GM10248 (cell line): ENCODE measurements around the gene COX5A.

Experiments used
- CTCF ChIA-PET: fragments of 300-600 bp; sonication (Branson Sonifier 250); formaldehyde crosslinking; extraction: SDS; loops from one replicate; lab custom pipeline; 2021; ENCODE audit warnings: antibody characterized with exemption; lab: Yijun Ruan, JAX
- POLR2A ChIA-PET: fragments of 350-650 bp; sonication (Branson Sonifier 250); formaldehyde crosslinking; extraction: SDS; loops from one replicate; lab custom pipeline; 2020; ENCODE audit warnings: antibody characterized with exemption; lab: Yijun Ruan, JAX
- DNase-seq: peaks from one replicate; pipeline ENCODE4 v3.0.0; 2012; ENCODE audit errors: extremely low spot score
- CTCF ChIP-seq: IDR thresholded peaks from 2 replicates; pipeline ENCODE4 v1.5.1; 2012; ENCODE audit warnings: mild to moderate bottlenecking, low read depth; ENCODE audit errors: extremely low read depth, missing control alignments, control extremely low read depth

Gene COX5A

GRCh38 chr15:74937590-74938371 is at the start of gene COX5A:
TSS of gene COX5A (minus strand) at chr15:74938073. CDS start at chr15:74938014, 59 bp downstream.
- POLR2A ChIA-PET = no interaction called here
- no peak for TF ChIP-seq CTCF
- peak; percentile 95 for DNase-seq
- CTCF ChIA-PET = interaction anchor here (1.0 to 1.6 kb wide), 3 partner anchors 13 to 160 kb away, joined by 3 to 10 read pairs (median 5); no protein-coding TSS in a partner anchor

DNA sequence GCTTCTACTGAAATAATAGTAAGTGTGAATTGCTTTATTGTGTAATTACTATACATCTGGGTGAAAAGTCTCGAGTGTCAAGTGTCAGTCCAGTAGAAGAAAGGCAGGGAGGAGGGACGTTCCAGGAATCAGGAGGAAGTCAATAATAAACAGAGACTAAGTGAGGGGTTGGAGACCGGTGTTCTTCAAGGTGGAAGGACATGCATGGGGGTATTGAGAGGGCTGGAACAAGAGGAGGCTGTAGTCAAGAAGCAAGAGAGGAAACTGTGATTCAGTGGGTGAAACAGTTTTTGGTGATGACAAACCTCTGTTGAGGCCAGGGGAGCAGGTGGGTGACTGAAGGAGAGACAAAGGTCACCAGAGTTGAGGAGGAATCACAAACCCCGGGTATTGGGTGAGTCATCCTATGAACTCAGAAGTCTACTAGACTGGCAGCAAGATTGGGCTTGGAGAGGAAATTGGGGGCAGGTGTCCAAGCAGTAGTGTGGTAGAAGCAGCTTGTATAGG is 45.9 kb upstream of the COX5A start:
- ChIA-PET POLR2A (no interaction called here), CTCF (interaction anchor here (1.1 to 1.4 kb wide), 2 partner anchors 9 to 12 kb away, joined by 3 to 4 read pairs; partner anchors contain the start of gene SCAMP5)
- DNase-seq = no peak
- TF ChIP-seq CTCF = no peak

- no peak for DNase-seq
- TF ChIP-seq CTCF = no peak
- ChIA-PET POLR2A (no interaction called here), CTCF (no interaction called here)
Observed at GRCh38 chr15:74982183-74982582, 44.3 kb upstream of the COX5A start.

- ChIA-PET POLR2A (no interaction called here), CTCF (no interaction called here)
- no peak for TF ChIP-seq CTCF
- DNase-seq = no peak
Observed at GRCh38 chr15:74978503-74978902, 40.6 kb upstream of the COX5A start.

DNA sequence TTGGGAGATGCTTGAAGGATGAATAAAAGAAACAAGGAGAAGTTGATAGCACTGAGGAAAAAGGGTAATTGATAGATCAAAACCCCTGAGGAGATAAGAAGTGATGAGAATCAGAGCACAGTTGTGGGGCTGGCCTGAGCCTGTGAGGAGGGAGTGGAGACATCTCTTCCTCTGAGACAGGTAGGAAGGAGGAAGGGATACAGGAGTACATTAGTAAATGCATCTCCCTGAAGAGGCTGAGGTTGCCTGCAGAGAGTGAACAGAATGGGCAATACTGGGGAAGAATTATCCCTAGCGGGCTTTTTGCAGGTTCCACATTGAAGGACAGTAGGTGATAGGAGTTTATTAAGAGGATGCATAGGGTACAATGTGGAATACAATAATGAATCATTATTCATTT is 40.2 kb upstream of the COX5A start:
- DNase-seq = no peak
- ChIA-PET POLR2A (no interaction called here), CTCF (no interaction called here)
- TF ChIP-seq CTCF = no peak

DNA sequence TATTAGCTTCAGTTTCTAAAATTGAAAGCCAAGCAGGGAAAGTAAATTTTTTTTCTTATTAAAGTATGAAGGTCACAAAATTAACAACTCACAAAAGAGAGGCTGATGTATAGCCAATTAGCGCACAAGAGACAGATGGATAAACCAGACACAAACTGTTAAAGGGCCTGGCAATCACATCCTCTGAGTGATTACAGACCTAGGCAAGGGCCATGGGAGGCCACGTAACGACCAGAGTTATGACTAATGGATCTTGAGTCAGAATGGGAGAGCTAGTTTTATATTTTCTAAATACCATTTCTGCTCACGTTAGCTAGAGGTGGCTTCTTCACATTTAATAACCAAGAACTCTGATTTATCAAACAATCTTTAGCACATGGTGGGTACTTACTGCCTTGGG is 39.7 kb upstream of the COX5A start:
- ChIA-PET CTCF (no interaction called here), POLR2A (no interaction called here)

More for the DNA sequence above, 39.7 kb upstream of the COX5A start:
- TF ChIP-seq CTCF = no peak
- DNase-seq = no peak
